ENCODE measurements around the gene FRG2B.
"Not testable (repeated sequence)": the region's sequence is repeated elsewhere in the genome, so short reads cannot be mapped to it uniquely, and the experiment has no call there.

The FRG2B gene

DNA sequence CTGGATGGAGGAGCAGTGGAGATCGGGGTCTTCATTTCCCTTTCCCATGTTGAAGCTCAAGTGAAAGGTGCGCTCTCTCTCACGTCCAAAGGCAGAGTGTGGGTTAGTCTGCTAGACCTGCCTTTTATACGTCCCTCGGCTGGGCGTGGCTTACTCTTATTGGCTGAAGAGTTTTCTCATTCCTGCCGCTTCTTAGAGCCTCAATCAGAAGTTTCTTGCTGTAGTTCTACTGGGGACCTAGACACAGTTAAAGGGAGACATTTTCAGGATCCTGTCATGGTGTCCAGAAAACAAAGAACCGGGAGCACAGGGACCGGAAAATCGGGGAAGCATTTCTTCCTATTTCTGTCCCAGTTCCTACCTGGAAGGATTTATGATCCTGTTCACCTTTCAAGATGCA is at the start of gene FRG2B:
TSS of gene FRG2B (minus strand) at position 101 of the 400 bp plus-strand sequence. CDS start at position 48, 53 bp downstream.
- DNase-seq: not testable (repeated sequence)

DNA sequence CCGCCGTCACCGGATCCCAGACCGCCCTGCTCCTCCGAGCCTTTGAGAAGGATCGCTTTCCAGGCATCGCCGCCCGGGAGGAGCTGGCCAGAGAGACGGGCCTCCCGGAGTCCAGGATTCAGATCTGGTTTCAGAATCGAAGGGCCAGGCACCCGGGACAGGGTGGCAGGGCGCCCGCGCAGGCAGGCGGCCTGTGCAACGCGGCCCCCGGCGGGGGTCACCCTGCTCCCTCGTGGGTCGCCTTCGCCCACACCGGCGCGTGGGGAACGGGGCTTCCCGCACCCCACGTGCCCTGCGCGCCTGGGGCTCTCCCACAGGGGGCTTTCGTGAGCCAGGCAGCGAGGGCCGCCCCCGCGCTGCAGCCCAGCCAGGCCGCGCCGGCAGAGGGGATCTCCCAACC is 40.9 kb upstream of the FRG2B start:
- DNase-seq: not testable (repeated sequence)

- DNase-seq: not testable (repeated sequence)
Observed at GRCh38 chr10:133663544-133664160, 37.1 kb upstream of the FRG2B start.

GRCh38 chr10:133661122-133661521 is 34.5 kb upstream of the FRG2B start:
- DNase-seq: not testable (repeated sequence)

- DNase-seq: not testable (repeated sequence)
Observed at GRCh38 chr10:133660516-133660915, 33.9 kb upstream of the FRG2B start.

GRCh38 chr10:133657276-133657675 is 30.7 kb upstream of the FRG2B start:
- not testable (repeated sequence) for DNase-seq

DNA sequence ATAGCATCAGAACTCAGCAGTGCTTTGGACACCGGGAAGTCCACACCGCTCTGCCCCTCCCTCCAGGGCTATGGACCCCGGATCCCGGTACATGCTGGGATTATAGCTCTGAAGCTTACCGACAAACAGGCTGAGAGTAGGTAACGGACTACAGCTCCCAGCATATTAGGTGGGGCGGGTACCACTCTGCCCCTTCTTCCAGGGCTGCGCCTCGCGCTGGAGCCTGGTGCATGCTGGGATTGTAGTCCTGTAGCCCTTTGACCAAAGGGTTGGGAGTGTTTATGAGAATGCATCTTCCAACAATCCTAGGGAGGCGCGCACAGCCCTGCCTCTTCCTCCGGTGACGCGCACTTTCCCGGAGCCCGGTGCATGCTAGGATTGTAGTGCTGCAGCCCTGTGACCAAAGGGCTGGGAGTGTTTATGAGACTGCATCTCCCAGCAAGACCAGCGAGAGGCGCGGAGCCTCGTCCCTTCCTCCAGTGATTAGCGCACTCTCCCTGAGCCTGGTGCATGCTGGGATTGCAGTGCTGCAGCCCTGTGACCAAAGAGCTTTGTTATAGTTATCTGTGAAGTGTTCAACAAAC is 22.4 kb upstream of the FRG2B start:
- DNase-seq: peak; percentile 4

GRCh38 chr10:133647075-133647748 is 20.6 kb upstream of the FRG2B start:
- peak; percentile 3 for DNase-seq

GRCh38 chr10:133637846-133638235 is 11.2 kb upstream of the FRG2B start:
- DNase-seq: not testable (repeated sequence)

GRCh38 chr10:133637202-133637845 is 10.7 kb upstream of the FRG2B start:
- peak; percentile 9 for DNase-seq

GRCh38 chr10:133630723-133631249 is 4.2 kb upstream of the FRG2B start:
- not testable (repeated sequence) for DNase-seq

DNA sequence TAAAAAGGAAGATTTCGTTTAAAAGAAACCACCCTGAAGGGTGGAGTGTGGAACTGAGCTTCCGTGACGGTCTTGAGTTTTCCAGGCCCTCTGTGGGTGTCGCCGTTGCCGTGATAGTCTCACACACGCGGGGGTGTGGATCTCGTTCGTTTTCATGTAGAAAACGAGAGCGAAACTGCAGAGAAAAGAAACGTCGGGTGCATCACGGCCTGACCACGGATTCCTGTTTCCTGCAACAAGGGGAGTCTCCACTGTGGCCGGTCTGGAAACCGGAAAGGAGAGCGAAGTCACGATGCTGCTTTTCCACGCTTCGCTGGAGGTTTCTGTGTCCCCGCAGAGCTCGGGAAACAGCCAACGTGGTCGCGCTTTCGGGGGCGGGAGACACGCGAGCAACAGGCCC is 4.1 kb downstream of the FRG2B start:
- DNase-seq: not testable (repeated sequence)

DNA sequence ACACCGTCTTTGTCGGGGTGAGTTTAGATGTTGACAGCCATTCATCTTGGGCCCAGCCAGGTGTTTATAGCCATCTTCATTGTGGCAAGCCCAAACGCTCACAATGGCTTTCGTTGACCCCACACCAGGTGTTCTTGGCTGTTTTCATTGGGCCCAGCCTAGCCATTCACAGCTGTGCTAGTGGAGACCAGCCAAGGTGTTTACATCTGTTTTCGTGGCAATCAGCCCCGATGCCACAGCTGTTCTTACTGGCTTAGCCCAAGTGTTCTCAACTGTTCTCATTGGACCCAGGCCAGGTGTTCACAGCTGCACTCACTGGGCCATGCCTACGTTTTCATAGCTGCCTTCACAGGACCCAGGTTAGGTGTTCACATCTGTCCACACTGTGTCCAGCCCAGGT is 7.7 kb downstream of the FRG2B start:
- no peak for DNase-seq

- DNase-seq: no peak
Observed at GRCh38 chr10:133617196-133617595, 9.4 kb downstream of the FRG2B start.

GRCh38 chr10:133616371-133617130 is 10.0 kb downstream of the FRG2B start:
- no peak for DNase-seq

DNA sequence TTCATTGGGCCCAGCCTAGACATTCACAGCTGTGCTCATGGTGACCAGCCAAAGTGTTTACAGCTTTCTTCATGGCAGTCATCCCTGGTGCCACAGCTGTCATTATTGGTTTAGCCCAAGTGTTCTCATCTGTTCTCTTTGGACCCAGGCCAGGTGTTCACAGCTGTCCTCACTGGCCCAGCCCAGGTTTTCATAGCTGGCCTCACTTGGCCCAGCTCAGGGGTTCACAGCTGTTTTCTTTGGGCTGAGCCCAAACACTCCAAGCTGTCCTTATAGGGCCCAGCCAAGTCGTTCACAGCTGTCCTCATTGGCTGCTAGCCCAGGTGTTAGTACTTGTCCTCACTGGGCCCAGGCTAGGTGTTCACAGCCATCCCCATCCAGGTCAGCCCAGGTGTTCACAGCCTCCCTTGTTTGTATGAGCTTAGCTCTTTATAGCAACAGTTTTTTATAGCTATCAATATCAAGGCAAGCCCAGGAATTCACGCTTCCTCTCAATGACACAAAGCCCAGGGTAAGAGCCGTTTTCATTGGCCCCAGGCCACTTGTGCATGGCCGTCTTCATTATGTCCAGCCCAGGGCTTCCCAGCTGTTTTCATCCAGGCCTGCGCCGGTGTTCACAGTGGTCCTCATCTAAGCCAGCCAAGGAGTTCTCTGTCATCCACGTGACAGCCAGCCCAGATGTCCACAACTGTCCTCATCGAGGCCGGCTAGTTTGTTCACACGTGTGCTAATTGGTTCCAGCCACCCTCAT is 11.6 kb downstream of the FRG2B start:
- no peak for DNase-seq

- no peak for DNase-seq
Observed at GRCh38 chr10:133613699-133614098, 12.9 kb downstream of the FRG2B start.

- no peak for DNase-seq
Observed at GRCh38 chr10:133611079-133611478, 15.5 kb downstream of the FRG2B start.

GRCh38 chr10:133608855-133609254 is 17.7 kb downstream of the FRG2B start:
- DNase-seq: no peak

- not testable (repeated sequence) for DNase-seq
Observed at GRCh38 chr10:133603434-133603833, 23.2 kb downstream of the FRG2B start.

DNA sequence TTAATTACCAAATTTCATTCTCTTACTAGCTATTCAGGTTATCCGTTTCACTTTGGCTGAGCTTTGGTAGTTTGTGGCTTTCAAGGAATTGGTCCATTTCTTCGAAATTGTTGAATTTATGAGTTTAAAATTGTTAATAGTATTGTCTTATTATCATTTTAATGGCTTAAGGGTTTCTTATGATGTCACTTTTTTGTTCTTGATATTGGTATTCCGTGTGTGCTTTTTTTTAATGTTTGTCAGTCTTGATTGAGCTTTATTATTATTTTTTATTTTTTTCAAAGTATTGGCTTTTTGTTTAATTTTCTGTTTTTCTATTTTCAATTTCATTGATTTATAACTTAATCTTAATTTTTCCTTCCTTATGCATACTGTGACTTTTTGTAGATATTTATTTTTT is 25.9 kb downstream of the FRG2B start:
- no peak for DNase-seq

- not testable (repeated sequence) for DNase-seq
Observed at GRCh38 chr10:133599869-133600268, 26.7 kb downstream of the FRG2B start.
